ENCODE data around the gene WDR5.

DNA sequence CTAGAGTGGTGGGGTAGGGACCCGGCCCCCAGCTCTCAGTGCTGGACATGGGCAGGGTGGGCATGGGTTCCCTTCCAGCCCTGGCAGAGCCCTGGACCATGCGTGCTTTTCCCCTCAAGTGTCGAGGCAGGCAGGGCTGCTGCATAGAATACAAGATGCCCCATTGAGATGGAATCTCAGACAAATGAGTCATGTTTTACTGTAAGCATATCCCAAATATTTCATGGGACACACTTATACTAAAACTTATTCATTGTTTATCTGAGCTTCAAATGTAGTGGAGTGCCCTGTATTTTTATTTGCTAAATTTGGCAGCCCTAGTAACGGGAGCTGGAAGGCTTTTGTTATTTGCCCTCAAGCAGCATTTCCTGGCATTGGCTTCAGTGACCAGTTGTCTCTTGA lies 31.6 kb downstream of the WDR5 start:
- TF ChIP-seq, protein P1, sequence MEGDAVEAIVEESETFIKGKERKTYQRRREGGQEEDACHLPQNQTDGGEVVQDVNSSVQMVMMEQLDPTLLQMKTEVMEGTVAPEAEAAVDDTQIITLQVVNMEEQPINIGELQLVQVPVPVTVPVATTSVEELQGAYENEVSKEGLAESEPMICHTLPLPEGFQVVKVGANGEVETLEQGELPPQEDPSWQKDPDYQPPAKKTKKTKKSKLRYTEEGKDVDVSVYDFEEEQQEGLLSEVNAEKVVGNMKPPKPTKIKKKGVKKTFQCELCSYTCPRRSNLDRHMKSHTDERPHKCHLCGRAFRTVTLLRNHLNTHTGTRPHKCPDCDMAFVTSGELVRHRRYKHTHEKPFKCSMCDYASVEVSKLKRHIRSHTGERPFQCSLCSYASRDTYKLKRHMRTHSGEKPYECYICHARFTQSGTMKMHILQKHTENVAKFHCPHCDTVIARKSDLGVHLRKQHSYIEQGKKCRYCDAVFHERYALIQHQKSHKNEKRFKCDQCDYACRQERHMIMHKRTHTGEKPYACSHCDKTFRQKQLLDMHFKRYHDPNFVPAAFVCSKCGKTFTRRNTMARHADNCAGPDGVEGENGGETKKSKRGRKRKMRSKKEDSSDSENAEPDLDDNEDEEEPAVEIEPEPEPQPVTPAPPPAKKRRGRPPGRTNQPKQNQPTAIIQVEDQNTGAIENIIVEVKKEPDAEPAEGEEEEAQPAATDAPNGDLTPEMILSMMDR (conservative IDR thresholded peaks at IDR 0.05 in 1 of 2, IDR thresholded peaks at IDR 0.05 in 1 of 2; ENCODE audit: low read depth in 1 of 2, low read length in 2 of 2), result no peak
- TF ChIP-seq EZH2 (IDR thresholded peaks at IDR 0.05; ENCODE audit: low read length, missing control alignments), result no peak
